SW 1271 (cell line): ENCODE data around the gene TNNI3K.
"Not testable (repeated sequence)": the region's sequence is repeated elsewhere in the genome, so short reads cannot be mapped to it uniquely, and the experiment has no call there.

Experiments
- DNase-seq, 2 experiments: peaks; one replicate each; lab custom pipeline; 2025; lab: John Stamatoyannopoulos, UW

Gene TNNI3K

GRCh38 chr1:74235153-74235552 is at the start of gene TNNI3K:
Gene TNNI3K, plus strand, starts transcription at chr1:74235387. Its CDS starts 65 bp downstream, at chr1:74235452.
- no peak for DNase-seq

- DNase-seq: no peak
Observed at GRCh38 chr1:74193908-74194307, 41.3 kb upstream of the TNNI3K start.

- no peak for DNase-seq
Observed at GRCh38 chr1:74195339-74195738, 39.8 kb upstream of the TNNI3K start.

GRCh38 chr1:74197255-74197654 is 37.9 kb upstream of the TNNI3K start:
- DNase-seq: no peak

GRCh38 chr1:74197657-74198552 is 37.3 kb upstream of the TNNI3K start, which contains the start of the genes FPGT and LRRIQ3:
Gene FPGT, plus strand, starts transcription at chr1:74198242. Its CDS starts 37 bp downstream, at chr1:74198279.
Gene LRRIQ3, minus strand, starts transcription at chr1:74198176. Its CDS starts 14,492 bp downstream, at chr1:74183684.
- peak; percentile 71 to 81 for DNase-seq

GRCh38 chr1:74199504-74199903 is 35.7 kb upstream of the TNNI3K start:
- no peak for DNase-seq

- no peak for DNase-seq
Observed at GRCh38 chr1:74205266-74205665, 29.9 kb upstream of the TNNI3K start.

- DNase-seq: no peak
Observed at GRCh38 chr1:74215229-74215628, 20.0 kb upstream of the TNNI3K start.

GRCh38 chr1:74222701-74223100 is 12.5 kb upstream of the TNNI3K start:
- no peak for DNase-seq

GRCh38 chr1:74223453-74223852 is 11.7 kb upstream of the TNNI3K start:
- no peak for DNase-seq

- no peak for DNase-seq
Observed at GRCh38 chr1:74236440-74236839, 1.3 kb downstream of the TNNI3K start.

GRCh38 chr1:74237035-74237434 is 1.8 kb downstream of the TNNI3K start:
- no peak for DNase-seq

GRCh38 chr1:74237787-74238186 is 2.6 kb downstream of the TNNI3K start:
- DNase-seq: no peak

GRCh38 chr1:74245168-74245772 is 10.1 kb downstream of the TNNI3K start:
- DNase-seq: no peak

- no peak for DNase-seq
Observed at GRCh38 chr1:74246315-74246714, 11.1 kb downstream of the TNNI3K start.

- DNase-seq: no peak
Observed at GRCh38 chr1:74247881-74248528, 12.8 kb downstream of the TNNI3K start.

GRCh38 chr1:74253243-74253824 is 18.1 kb downstream of the TNNI3K start:
- DNase-seq: not testable (repeated sequence)

GRCh38 chr1:74266001-74266400 is 30.8 kb downstream of the TNNI3K start:
- DNase-seq: no peak

- no peak for DNase-seq
Observed at GRCh38 chr1:74271503-74271902, 36.3 kb downstream of the TNNI3K start.

GRCh38 chr1:74280642-74281396 is 45.6 kb downstream of the TNNI3K start:
- DNase-seq: no peak

GRCh38 chr1:74286414-74286813 is 51.2 kb downstream of the TNNI3K start:
- no peak for DNase-seq

- no peak for DNase-seq
Observed at GRCh38 chr1:74314438-74314837, 79.3 kb downstream of the TNNI3K start.
